ENCODE data around the gene RASAL3. TPM values are rescaled to one million over a fixed set of nuclear protein-coding genes. Genes with fewer than 3 reads are reported as not detected.
A peak's percentile ranks its signal among the peaks of the same experiment; 100 is the strongest.

RASAL3 gene
- total and polyA plus RNA-seq, 8 donors, result 2.0 to 27.1 (median 2.7) TPM

GRCh38 chr19:15437355-15438123 lies 26.8 kb downstream of the RASAL3 start:
- no peak for TF ChIP-seq CTCF (IDR thresholded peaks at IDR 0.05)
- intact Hi-C loops (cut with DNase I), result no loop called here
- Histone ChIP-seq H3K4me1 (peaks cover 4 to 9% of the 10 kb centered on the region in 2 donors), H3K36me3 (peaks cover 0 to 24% of the 10 kb centered on the region in 2 donors), H3K9me3 (no peaks in the 10 kb centered on the region), H3K27ac (no peak overlapping the region), H3K4me3 (no peak overlapping the region), H3K27me3 (no peaks in the 10 kb centered on the region)
- ATAC-seq (no peak), DNase-seq (no peak)

GRCh38 chr19:15436826-15437110 lies 27.6 kb downstream of the RASAL3 start:
- H3K27ac ChIP-seq, result no peak overlapping the region
- ATAC-seq (no peak), DNase-seq (no peak)
- TF ChIP-seq CTCF (IDR thresholded peaks at IDR 0.05), result no peak
- peaks cover 5 to 12% of the 10 kb centered on the region in 2 donors for H3K4me1 ChIP-seq
- intact Hi-C loops (cut with DNase I), result no loop called here
- H3K9me3 ChIP-seq, result no peaks in the 10 kb centered on the region
- H3K4me3 ChIP-seq, result no peak overlapping the region
- H3K27me3 ChIP-seq, result no peaks in the 10 kb centered on the region
- peaks cover 0 to 24% of the 10 kb centered on the region in 2 donors for H3K36me3 ChIP-seq

GRCh38 chr19:15436012-15436825 lies 28.1 kb downstream of the RASAL3 start:
- Histone ChIP-seq H3K27me3 (no peaks in the 10 kb centered on the region), H3K9me3 (no peaks in the 10 kb centered on the region), H3K4me1 (peaks cover 11 to 17% of the 10 kb centered on the region in 2 donors), H3K4me3 (no peak overlapping the region), H3K36me3 (peaks cover 0 to 24% of the 10 kb centered on the region in 2 donors), H3K27ac (no peak overlapping the region)
- DNase-seq (no peak), ATAC-seq (no peak)
- intact Hi-C loops (cut with DNase I), result no loop called here
- TF ChIP-seq CTCF (IDR thresholded peaks at IDR 0.05), result no peak

- no peak for ATAC-seq
- no peaks in the 10 kb centered on the region for H3K9me3 ChIP-seq
- H3K4me1 ChIP-seq, result peaks cover 16 to 38% of the 10 kb centered on the region in 2 donors
- peaks cover 0 to 29% of the 10 kb centered on the region in 2 donors for H3K36me3 ChIP-seq
- H3K27ac ChIP-seq, result peak overlapping the region; percentile 90 to 93
- no peak for TF ChIP-seq CTCF (IDR thresholded peaks at IDR 0.05)
- peak overlapping the region in 1 of 2 donors; percentile 76 for H3K4me3 ChIP-seq
- no peak for DNase-seq
- intact Hi-C loops (cut with DNase I), result no loop called here
- H3K27me3 ChIP-seq, result no peaks in the 10 kb centered on the region
These were observed 30.8 kb downstream of the RASAL3 start for GRCh38 chr19:15433519-15434069.
